HG03025 (cell line): ENCODE measurements around the gene RTN4RL1.
"Not testable (repeated sequence)": the region's sequence is repeated elsewhere in the genome, so short reads cannot be mapped to it uniquely, and the experiment has no call there.

Source experiments
- ATAC-seq: cut with Tn5 transposase; IDR thresholded peaks from one replicate; pipeline ENCODE4 v1.9.1; 2021; ENCODE audit warnings: mild to moderate bottlenecking, moderate library complexity; ENCODE audit not compliant: unreplicated experiment, low FRiP score

RTN4RL1 gene

GRCh38 chr17:1907216-1907631 is 117.9 kb downstream of the RTN4RL1 start:
- no peak for ATAC-seq

GRCh38 chr17:1906662-1907101 is 118.5 kb downstream of the RTN4RL1 start:
- no peak for ATAC-seq

GRCh38 chr17:1905190-1905913 is 119.8 kb downstream of the RTN4RL1 start:
- no peak for ATAC-seq

GRCh38 chr17:1904273-1905182 is 120.6 kb downstream of the RTN4RL1 start:
- ATAC-seq: no peak

GRCh38 chr17:1899403-1900000 is 125.6 kb downstream of the RTN4RL1 start:
- no peak for ATAC-seq

- no peak for ATAC-seq
These were observed 126.3 kb downstream of the RTN4RL1 start for GRCh38 chr17:1898872-1899271.

GRCh38 chr17:1898332-1898731 is 126.8 kb downstream of the RTN4RL1 start:
- no peak for ATAC-seq

GRCh38 chr17:1897105-1897656 is 128.0 kb downstream of the RTN4RL1 start:
- ATAC-seq: no peak

GRCh38 chr17:1896243-1897104 is 128.7 kb downstream of the RTN4RL1 start:
- no peak for ATAC-seq

GRCh38 chr17:1895479-1895878 is 129.7 kb downstream of the RTN4RL1 start:
- not testable (repeated sequence) for ATAC-seq

GRCh38 chr17:1894753-1895339 is 130.3 kb downstream of the RTN4RL1 start:
- no peak for ATAC-seq

GRCh38 chr17:1890758-1891450 is 134.2 kb downstream of the RTN4RL1 start:
- ATAC-seq: no peak

- no peak for ATAC-seq
These were observed 136.4 kb downstream of the RTN4RL1 start for GRCh38 chr17:1888741-1889140.
